NCI-H2227 (cell line): ENCODE measurements around the gene TCF3.

Experiments used
- DNase-seq: peaks from one replicate; lab custom pipeline; 2025; ENCODE audit not compliant: unreplicated experiment; lab: John Stamatoyannopoulos, UW

Gene TCF3

DNA sequence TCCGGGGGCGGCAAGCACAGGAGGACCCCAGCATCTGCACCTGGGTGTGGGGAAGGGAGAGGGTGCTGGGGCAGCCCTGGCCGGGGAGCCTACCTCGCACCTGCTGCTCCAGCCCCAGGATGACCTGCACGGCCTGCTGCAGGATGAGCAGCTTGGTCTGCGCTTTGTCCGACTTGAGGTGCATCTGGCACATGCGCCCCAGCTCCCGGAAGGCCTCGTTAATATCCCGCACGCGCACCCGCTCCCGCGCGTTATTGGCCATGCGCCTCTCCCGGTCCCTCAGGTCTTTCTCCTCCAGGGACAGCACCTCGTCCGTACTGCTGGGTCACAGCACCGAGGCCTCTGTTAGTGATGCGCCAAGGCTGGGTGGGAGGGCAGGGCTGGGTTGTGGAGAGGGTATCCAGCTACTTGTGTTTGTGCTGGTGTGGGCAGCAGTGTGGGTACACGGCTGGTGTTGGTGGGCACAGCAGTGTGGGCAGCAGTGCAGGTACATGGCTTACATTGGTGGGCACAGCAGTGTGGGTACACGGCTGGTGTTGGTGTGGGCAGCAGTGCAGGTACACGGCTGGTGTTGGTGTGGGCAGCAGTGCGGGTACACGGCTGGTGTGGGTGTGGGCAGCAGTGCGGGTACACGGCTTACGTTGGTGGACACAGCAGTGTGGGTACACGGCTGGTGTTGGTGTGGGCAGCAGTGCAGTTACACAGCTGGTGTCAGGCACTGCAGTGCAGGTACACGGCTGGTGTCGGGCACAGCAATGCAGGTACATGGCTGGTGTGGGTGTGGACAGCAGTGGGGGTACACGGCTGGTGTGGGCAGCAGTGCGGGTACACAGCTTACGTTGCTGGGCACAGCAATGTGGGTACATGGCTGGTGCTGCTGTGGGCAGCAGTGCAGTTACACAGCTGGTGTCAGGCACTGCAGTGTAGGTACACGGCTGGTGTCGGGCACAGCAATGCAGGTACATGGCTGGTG lies 40.0 kb downstream of the TCF3 start:
- no peak for DNase-seq

DNA sequence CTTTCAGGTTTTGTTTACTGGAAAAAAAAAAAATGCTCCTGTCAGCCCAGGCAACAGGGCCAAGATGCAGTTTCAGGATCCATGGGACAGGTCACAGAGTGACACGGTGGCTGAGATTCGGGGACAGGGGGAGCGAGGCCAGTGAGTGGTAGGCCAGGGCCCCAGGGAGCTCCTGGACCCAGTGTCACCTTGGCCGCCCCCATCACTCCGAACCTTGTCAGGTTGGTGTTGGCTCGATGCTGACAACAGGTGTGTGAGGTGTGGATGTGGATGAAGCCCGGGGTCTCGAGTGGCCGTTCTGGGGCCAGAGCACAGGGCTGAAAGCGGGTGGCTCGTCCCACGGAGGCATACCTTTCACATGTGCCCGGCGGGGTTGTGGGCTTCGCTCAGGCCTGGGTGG lies 41.1 kb downstream of the TCF3 start:
- no peak for DNase-seq

DNA sequence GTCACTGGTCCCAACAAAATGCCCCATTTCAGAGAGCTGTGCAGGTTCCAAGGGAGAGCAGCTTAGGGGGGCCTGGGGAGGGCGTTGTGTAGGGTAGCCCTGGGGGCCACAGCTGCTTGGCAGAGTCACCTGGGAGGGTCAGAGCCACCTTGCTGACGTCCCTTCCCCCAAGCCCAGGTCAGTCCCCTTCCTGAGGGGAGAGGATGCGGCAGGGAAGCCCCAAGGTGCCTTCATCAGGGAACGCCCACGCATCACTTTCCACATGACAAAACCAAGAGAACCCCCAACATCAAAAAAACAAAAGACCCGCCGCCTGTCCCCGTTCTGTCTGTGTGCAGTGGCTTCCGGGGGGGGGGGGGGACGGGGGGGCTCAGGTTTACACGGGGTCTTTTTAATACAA lies 41.8 kb downstream of the TCF3 start:
- DNase-seq, result no peak

DNA sequence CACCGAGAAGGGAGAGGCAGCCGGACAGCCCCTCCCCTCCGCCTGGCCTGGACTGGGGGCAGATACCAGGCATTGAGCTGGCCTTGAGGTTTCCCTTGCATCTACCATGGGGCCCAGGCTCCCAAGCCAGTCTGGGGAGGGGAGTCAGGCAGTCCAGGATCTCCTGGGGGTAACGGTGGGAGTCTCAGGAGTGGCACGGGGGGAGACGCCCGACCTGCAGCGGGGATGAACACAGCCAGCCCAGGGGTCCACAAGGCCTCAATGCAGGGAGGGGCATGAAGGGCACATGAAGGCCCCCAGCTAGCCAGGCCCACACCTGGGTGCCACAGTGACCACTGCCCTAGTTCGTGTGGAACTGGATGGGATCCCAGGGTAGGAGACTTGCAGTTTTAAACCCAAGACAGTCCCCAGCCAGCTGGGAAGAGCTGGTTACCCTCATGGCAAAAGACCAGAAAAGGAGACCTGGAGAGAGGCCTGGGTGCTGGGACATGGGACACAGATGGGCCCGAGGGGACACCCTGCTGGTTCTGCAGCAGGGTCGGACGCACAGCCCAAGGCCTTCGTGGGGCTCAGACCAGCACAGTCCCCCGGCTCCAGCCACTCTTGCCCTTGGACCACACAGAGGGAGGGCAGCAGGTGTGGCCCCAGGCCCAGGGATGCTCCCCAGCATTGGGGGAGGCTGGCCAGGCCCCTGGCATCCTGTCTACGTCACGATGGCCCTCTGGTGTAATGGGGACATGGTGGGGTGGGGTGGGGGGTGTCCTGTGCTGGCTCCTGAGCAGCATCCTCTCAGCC lies 42.5 kb downstream of the TCF3 start:
- DNase-seq, result no peak

DNA sequence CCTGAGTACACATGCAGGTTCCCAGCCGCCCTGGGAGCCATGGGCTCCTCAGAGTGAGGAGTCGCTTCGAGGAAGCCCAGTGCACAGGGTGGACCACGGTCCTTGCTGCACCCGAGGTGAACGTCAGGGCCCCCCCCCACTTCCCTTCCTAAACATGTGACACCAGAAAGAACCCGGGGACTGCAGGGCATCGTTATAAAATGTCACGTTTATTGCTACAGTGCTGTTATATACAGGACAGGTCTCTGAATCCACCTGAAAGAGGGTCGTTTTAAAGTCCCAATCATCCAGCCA lies 43.4 kb downstream of the TCF3 start:
- no peak for DNase-seq

DNA sequence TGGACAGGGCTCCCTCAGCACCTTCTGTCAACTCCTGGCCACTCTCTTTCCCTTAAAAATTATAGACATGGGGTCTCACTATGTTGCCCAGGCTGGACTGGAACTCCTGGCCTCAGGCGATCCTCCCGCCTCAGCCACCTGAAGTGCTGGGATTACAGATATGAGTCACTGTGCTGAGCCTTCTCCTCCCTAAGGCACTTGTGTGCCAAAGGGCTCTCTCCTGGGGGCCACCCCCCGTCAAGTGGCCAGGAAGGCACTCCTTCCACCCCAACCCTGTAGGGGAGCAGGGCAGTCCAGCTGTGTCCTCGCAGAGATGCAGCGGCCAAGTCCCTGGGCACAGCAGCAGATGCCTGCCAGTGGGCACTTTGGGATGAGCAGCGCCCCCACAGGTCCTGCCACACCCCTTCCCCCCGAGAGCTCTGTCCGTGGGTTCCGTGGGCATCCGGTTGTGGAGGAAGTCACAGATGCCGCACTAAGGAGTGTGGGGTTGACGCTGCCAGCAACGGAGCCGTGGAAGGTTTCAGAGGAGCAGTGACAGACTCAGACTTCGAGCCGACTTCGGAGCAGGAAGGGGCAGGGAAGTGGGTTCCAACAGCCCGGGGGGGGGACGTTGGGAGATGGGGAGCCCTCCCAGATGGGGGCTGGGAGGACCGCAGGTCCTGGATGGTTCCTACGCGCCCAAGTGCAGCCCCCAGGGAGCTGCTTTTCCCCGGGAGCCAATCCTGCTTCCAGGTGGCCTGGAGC lies 43.9 kb downstream of the TCF3 start:
- no peak for DNase-seq

DNA sequence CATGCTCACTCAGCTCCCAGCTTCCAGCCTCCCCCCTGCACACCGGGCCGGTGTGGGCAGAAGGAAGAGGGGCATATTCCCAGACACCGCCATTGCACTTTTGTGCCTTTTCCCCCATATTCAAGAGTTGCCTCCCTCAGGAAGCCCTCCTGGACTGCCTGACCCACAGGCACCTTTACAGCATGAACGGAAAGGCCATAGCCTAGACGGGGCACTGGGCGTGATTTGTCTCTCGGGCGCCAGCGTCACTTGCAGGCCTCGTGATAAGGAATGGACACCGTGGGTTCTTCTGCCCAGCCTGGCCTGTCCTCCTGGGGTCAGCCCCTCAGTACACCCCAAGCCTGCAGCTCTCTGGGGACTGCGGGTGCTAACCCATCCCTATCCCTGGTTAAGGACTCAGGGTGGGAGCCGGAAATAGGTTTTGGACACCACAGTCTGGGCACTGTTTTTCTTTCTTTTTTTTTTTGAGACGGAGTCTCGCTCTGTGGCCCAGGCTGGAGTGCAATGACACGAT lies 46.2 kb downstream of the TCF3 start:
- DNase-seq, result no peak

DNA sequence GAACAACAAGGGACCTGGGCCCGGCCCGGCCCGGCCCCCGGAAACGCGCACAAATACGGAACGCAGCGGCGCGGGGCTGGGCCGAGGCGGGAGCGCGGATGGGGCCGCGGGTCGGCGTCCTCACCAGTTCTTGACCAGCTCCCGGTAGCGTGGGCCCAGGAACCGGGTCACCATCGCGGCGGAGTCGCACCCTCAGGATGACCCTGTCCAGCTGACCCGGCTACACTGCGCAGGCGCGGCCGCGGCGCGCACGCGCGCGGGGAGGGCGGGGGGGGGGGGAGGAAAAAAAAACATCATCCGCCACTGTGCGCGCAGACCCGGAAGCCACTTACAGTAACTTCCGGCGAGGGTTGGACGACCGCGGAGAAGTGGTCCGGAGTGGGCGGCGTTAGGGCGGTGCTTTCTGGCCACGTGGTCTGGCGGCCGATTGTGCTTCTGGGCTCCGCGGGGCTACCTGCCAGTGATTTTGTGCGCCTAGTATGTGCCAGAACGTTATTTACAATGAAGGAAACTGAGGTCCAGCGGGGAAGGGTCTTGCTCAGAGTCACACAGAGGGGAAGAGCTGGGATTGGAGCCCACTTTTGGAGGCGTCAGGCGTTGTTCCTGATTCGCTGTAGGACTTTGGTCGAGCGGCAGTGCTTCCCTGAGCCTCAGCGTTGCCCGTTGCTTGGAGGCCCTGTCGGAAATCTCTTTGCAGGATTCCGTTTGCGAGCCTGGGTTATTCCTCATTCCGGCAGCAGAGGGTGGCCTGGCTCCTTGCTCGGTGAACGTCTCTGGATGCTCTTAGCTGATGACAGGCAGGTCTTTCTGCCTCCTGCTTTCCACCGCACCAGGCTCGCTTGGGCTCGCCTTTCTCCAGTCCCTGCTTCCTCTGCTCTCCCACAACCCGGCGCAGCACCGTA lies 46.9 kb downstream of the TCF3 start, which contains the start of gene UQCR11:
TSS of gene UQCR11 (minus strand) at position 227 of the 902 bp plus-strand sequence. CDS start at position 174, 53 bp downstream.
- peak; percentile 93 for DNase-seq

DNA sequence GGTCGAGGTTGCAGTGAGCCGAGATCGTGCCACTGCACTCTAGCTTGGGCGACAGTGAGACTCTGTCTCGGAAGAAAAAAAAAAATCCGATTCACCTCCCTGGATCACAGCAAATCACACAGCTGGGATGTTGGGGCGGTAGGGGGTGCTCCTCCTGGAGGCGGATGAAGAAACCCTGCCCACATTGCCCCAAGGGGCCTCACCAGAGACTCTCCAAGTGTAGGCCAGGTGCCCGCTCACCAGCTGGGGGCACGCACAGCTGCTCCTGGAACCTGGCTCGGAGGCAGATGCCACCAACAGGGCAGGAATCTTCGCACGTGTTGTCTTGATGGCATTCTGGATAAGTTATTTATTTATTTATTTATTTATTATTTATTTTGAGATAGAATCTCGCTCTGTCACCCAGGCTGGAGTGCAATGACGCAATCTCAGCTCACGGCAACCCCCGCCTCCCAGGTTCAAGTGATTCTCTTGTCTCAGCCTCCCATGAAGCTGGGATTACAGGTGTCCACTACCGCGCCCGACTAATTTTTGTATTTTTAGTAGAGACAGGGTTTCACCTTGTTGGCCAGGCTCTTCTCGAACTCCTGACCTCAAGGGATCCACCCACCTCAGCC lies 50.2 kb downstream of the TCF3 start:
- DNase-seq, result no peak

DNA sequence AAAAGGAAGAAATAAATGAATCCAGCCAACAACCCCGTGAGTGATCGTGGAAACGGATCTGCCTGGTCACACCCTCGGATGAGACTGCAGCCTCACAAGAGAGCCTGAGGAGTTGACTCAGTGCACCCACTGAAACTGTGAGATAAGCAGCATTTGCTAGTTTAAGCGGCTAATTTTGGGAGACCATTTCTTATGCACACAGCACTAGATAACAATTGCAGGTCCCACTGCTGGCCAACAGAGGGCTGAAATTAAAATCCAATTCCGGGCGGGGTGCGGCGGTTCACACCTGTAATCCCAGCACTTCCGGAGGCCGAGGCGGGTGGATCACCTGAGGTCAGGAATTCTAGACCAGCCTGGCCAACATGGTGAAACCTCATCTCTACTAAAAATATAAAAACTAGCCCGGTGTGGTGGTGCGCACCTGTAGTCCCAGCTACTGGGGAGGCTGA lies 50.8 kb downstream of the TCF3 start:
- no peak for DNase-seq

DNA sequence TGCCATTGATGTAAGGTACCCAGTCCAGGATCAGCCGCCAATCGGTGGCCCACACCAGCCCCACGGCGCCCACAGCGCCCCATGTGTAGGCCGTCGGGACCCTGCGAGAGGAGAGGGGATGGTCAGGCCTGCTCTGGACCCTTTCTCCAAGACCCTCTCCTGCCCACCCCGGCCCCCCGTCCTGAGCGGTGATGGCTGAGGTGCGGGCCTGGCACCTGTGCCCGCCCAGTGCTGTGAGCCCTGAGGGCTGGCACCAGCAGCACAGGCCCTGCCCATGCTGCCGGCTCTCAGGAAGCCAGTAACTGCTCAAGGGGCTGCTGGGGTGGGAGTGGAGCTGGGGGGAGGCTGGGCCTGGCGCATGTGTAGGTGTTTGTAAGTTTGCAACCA lies 53.0 kb downstream of the TCF3 start:
- DNase-seq, result no peak

DNA sequence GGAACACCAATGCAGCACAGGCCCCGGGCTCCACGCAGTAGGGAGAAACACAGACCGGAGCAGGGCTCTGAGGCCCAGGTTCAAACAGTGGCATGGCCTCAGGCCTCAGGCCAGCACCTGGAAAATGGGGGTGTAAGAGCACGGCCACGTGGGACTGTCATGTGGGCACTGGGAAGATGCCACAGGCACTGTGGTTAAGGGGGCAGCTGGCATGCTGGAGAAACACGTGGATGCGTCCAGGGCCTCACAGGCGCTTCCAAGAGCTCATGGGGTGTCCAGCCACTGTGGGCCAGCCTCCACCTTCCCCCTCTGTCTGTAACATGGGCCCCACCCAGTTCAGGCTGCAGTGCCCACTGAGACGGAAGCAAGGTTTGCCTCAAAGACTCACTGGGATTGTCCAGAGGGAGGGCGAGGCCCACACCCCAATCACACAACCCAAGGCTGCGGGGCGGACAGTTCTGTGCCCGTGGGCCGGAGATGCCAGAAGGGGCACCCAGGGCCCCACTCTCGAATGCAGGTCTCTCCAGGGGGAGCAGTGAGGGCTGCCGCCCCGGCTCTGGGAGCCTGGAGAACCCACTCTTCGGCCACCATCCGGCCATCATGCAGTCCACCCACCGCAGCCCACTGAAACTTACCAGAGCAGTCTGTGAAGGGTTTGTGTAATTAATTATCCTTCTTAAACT lies 53.5 kb downstream of the TCF3 start:
- DNase-seq, result no peak

DNA sequence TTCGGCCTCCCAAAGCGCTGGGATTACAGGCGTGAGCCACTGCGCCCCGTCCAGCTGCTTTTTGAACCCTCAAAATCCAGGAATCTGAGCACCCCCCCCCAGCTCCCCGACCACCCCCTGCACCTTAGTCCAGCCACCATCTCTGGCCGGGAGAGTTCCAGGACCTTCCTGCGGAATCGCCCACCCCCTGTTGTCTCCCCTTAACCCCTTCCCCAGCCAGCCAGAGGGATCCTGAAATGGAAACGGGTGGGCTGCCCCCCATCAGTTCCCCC lies 59.0 kb downstream of the TCF3 start:
- no peak for DNase-seq

DNA sequence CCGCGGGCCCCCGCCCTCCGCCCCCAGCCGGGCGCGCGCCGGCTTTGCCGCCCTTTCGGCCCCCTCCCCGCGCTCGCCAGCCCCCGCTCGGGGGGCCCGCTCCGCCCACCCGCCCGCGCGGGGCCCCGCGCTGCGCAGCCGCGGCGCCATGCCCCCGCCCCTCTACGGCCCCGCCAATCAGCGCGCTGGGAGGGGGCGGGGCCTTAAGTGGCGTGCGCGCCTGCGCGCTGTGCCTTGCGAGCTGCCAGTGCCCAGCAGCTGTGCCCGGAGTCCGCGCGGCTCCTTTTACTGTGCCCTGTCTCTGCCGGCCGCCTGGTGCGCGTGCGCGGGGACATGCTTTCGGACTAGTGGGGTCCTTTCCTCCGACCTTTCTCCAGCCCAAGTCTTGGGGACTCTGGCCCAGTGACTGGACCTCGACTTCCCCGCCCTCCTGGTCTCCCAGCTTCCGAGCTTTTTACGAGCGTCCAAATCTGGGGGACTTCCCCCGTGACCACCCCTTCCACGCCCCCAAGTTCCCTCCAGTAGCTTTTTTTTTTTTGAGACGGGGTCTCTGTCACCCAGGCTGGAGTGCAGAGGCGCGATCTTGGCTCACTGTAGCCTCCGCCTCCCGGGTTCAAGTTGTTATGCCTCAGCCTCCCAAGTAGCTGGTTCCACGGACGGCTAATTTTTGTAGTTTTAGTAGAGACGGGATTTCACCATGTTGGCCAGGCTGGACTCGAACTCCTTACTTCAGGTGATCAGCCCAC lies 59.5 kb downstream of the TCF3 start, which contains the start of gene MBD3:
TSS of gene MBD3 (minus strand) at position 111 of the 746 bp plus-strand sequence. CDS start 234 bp downstream, outside the sequence.
- peak; percentile 95 for DNase-seq

DNA sequence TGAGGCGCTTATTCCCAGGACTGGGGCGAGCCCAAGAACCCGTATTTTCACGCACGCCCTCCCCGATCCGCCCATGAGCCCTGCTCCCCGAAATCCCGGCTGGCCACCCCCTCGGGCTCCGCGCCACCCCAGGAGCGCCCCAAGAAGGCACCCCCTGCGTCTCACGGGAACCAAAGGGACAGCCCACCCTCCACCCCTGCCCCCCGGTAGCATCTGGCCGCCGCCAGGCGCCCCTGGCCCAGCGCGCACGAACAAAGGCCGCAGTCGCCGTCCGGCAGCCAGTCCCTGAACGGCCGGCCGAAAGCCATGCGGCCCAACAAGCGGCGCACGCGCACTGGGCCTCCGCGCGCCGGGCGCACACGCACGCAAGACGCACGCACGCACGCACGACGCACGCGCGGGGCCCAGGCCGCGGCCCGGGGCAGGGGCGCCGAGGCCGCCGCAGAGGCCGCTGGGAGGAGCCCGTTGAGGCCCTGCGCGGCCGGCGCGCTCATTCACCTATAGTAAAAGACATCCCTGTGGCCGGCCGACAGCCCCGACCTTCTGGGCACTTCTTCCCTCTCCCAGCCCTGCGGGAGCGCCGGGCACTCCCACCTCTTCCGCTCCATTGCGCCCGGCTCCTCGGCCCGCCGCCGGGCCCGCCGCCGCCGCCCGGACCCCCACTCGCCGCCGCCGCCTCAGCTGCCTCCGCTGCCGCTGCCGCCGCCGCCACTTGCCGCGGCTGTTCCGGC lies 60.2 kb downstream of the TCF3 start:
- peak; percentile 90 for DNase-seq

DNA sequence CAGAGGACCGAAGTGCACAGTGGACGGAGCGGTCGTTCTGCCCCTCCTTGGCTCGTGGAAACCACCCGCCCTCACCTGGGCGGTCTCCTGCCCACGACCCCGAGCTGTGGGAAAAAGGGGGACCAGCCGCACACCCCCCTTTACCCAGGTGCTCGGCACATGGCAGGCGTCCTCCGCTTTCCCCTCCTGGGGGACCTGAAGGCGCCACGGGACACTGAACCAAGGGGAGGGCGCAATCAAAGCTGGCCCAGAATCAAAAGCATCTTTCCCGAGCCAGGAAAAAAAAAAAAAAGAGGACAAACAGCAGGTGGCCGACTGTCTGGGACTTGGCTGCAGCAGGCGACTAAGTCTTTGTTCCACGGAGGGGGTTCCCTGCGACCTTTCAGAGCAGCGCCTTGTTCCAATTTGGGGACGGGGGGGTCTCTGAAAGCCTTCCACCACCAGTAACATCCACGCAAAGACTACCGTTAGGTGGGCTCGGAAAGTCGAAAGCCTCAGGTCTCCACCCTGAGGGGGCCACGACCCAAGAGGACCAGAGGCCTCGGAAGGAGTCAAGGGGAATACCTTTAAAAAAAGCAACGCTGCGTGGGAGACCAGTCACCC lies 60.9 kb downstream of the TCF3 start:
- peak; percentile 37 for DNase-seq

DNA sequence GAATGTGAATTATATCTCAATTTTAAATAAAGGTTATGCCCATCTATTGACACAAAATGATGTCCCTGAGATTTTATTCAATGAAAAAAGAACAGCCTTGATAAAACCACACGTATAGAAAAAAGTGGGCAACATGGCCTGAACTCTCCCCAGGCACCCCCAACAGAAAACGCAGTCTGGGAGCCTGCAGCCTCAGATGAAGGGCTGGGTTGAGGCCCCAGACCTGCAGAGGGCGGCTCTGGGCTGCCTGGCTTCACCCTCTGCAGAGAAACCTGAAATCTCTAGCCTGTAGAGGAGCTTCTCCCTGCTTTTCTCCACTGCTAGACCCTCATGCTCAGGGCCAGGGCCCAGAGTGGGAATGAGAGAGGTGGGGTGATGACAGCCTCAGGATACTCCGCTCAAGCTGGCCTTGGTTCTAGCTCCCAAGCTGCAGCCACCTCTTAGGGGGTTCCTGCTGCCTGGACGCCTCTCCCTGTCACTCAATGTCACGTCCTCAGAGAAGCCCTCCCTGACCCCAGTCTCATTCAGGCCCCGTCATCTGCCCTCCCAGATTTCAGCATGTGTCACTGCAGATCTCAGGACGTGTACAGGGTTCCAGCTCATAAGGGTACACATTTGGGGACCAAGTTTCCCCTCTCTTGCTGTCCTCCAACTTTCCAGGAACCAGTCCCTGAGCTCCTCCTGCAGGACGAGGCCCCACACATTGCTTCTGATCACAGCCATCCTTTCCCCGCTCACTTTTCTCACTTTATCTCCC lies 61.6 kb downstream of the TCF3 start:
- DNase-seq, result peak; percentile 6
